Adrenal gland (tissue), 12 donors: Measurements from ENCODE around the gene DLGAP1. TPM values are rescaled to one million over a fixed set of nuclear protein-coding genes. Genes with fewer than 3 reads are reported as not detected.

ENCODE experiments used
- DNase-seq, 7 donors: peaks; one replicate each; pipeline ENCODE4 v3.0.0-alpha.2; 2019 to 2020
- H3K27ac ChIP-seq, 5 donors: fragments of 200-600 bp; sonication (generic) in 4 of 5; 1 replicate in 3 of 5; 2 replicates in 2 of 5; pipeline versions ENCODE4 v1.5.1 to v1.8.0; 2016 to 2020; ENCODE audit warnings: mild to moderate bottlenecking in 1 of 5
- H3K27me3 ChIP-seq: fragments of 200-600 bp; 2 replicates; pipeline ENCODE4 v1.8.0; 2021
- H3K36me3 ChIP-seq, 2 donors: fragments of 200-600 bp; replicated peaks in 1 of 2; 1 replicate in 1 of 2; 2 replicates in 1 of 2; pipeline versions ENCODE4 v1.5.1 to v1.8.0; 2018 to 2022
- H3K4me1 ChIP-seq, 2 donors: fragments of 200-600 bp; replicated peaks in 1 of 2; 1 replicate in 1 of 2; 2 replicates in 1 of 2; pipeline versions ENCODE4 v1.5.1 to v1.8.0; 2018 to 2021
- H3K4me3 ChIP-seq, 4 donors: fragments of 200-600 bp; sonication (generic) in 3 of 4; one replicate each; pipeline ENCODE4 v1.5.1; 2016 to 2018
- H3K9me3 ChIP-seq, 3 donors: fragments of 200-600 bp; sonication (generic) in 1 of 3; replicated peaks in 1 of 3; 1 replicate in 2 of 3; 2 replicates in 1 of 3; pipeline versions ENCODE4 v1.5.1 to v1.8.0; 2016 to 2021
- CTCF ChIP-seq, 6 experiments: fragments of 450-650 bp in 4 of 6; fragments of 200-600 bp in 2 of 6; sonication (generic) in 1 of 6; IDR thresholded peaks; 1 replicate in 5 of 6; 2 replicates in 1 of 6; pipeline versions ENCODE4 v1.5.1 to v1.8.0; 2016 to 2021; ENCODE audit warnings: antibody characterized with exemption in 6 of 6, mild to moderate bottlenecking in 2 of 6, moderate library complexity in 1 of 6
- POLR2A ChIP-seq, 2 donors: fragments of 450-650 bp; IDR thresholded peaks; one replicate each; pipeline ENCODE4 v1.6.1; 2017; ENCODE audit warnings: antibody characterized with exemption in 2 of 2, mild to moderate bottlenecking in 2 of 2, moderate library complexity in 1 of 2
- WGBS, 4 donors: extraction: QIAGEN DNeasy Blood & Tissue Kit in 2 of 4; methylation state at CpG; one replicate each; pipeline versions ENCODE4 v1.1.5 to v1.1.7; 2013 to 2017; 5-methylcytosine and 5-hydroxymethylcytosine counted together
- intact Hi-C, 2 donors: fragments of 100-400 bp; cut with DNase I; formaldehyde crosslinking; loops; one replicate each; pipeline versions ENCODE4 v1.14.1 to v1.15.0; 2022 to 2023
- polyA plus RNA-seq, 3 donors: library from polyadenylated mRNA; stranded (reverse); fragments of 200-250 nt in 2 of 3; fragments of 350-450 nt in 1 of 3; fragmentation: Illumina TruSeq in 1 of 3; extraction: RNeasy Lipid Tissue Mini Kit (QIAGEN cat#74804) in 1 of 3; gene quantifications; one replicate each; pipeline ENCODE4 v1.2.3, GENCODE V29; 2013 to 2014
- total RNA-seq, 9 donors: library from RNA; depleted of rRNA in 4 of 9; stranded (reverse); fragments of >200 nt in 4 of 9; fragments of 120-200 nt in 1 of 9; fragmentation: NEBNext Ultra II Directional in 1 of 9; extraction: Animal tissue kit (Norgen Biotek cat#: 25700) in 1 of 9; gene quantifications; one replicate each; pipeline versions ENCODE4 v1.1.0 to v1.2.4, GENCODE V29; 2013 to 2023
- donor health status: healthy with polysubstance abuse.
- donor health status: Bipolar disorder and iron deficiency.
- donor health status: DM: yes; HTN: yes; CAD: no.
- donor health status: DM: no; HTN: no; CAD: no.
- donor health status: DM: no; HTN: no; CAD: no.
- donor health status: DM: yes; HTN: yes; CAD: no.

Gene DLGAP1
- total and polyA plus RNA-seq, 12 donors, result 1.7 to 30.9 (median 12.9) TPM

GRCh38 chr18:3578621-3579020 lies 876.5 kb downstream of the DLGAP1 start:
- no peak for TF ChIP-seq POLR2A (IDR thresholded peaks at IDR 0.05)
- Histone ChIP-seq H3K27me3 (no peaks in the 10 kb centered on the region), H3K9me3 (no peaks in the 10 kb centered on the region), H3K4me3 (no peak overlapping the region), H3K36me3 (no peaks in the 10 kb centered on the region), H3K27ac (no peak overlapping the region), H3K4me1 (peaks cover 1 to 4% of the 10 kb centered on the region in 2 donors)
- DNase-seq, result no peak
- 73 to 91% (median 85%) methylated on average over 4 of the region's 4 CpGs for WGBS, 4 donors
- intact Hi-C loops, result no loop called here

- no peak for DNase-seq
- TF ChIP-seq CTCF (IDR thresholded peaks at IDR 0.05) (no peak), POLR2A (IDR thresholded peaks at IDR 0.05) (no peak)
- WGBS, 4 donors, result 91 to 94% (median 92%) methylated on average over 4 of the region's 4 CpGs
- H3K9me3 ChIP-seq, result no peaks in the 10 kb centered on the region
- intact Hi-C loops, result no loop called here
- H3K27me3 ChIP-seq, result no peaks in the 10 kb centered on the region
- H3K4me1 ChIP-seq, result no peaks in the 10 kb centered on the region
- H3K4me3 ChIP-seq, result no peak overlapping the region
- H3K36me3 ChIP-seq, result no peaks in the 10 kb centered on the region
- H3K27ac ChIP-seq, result no peak overlapping the region
Observed at GRCh38 chr18:3577281-3577855, 877.7 kb downstream of the DLGAP1 start.

- intact Hi-C loops, result no loop called here
- TF ChIP-seq CTCF (IDR thresholded peaks at IDR 0.05) (no peak), POLR2A (IDR thresholded peaks at IDR 0.05) (no peak)
- no peak for DNase-seq
- no peaks in the 10 kb centered on the region for H3K4me1 ChIP-seq
- no peaks in the 10 kb centered on the region for H3K36me3 ChIP-seq
- no peak overlapping the region for H3K27ac ChIP-seq
- H3K9me3 ChIP-seq, result no peaks in the 10 kb centered on the region
- WGBS, 4 donors, result 83 to 87% (median 85%) methylated on average over 1 of the region's 1 CpG
- H3K27me3 ChIP-seq, result no peaks in the 10 kb centered on the region
- no peak overlapping the region for H3K4me3 ChIP-seq
Observed at GRCh38 chr18:3572761-3573160, 882.3 kb downstream of the DLGAP1 start.

DNA sequence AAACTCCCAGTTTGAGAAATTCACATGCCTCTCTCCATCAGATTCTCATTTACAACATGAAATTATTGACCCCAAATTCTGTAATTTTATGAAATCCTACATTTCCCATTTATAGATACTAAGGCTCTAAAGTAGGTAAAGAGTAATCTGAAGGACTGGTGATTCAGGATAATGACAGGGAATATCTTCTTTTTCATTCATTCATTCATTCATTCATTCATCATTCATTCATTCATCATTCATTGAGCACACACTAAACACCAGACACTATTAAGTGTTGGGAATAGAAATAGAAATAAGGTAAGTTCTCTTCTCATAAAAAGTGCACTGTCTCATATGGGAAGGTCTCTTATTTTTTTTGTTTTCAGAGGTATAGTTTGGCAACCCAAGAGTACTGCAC lies 888.3 kb downstream of the DLGAP1 start:
- H3K27me3 ChIP-seq, result no peaks in the 10 kb centered on the region
- no peak overlapping the region for H3K27ac ChIP-seq
- H3K9me3 ChIP-seq, result no peaks in the 10 kb centered on the region
- H3K4me3 ChIP-seq, result no peak overlapping the region
- no peak for DNase-seq
- intact Hi-C loops, result no loop called here
- H3K36me3 ChIP-seq, result no peaks in the 10 kb centered on the region
- no peaks in the 10 kb centered on the region for H3K4me1 ChIP-seq
- no peak for TF ChIP-seq CTCF (IDR thresholded peaks at IDR 0.05)

- H3K27me3 ChIP-seq, result no peaks in the 10 kb centered on the region
- no peaks in the 10 kb centered on the region for H3K4me1 ChIP-seq
- H3K36me3 ChIP-seq, result no peaks in the 10 kb centered on the region
- H3K27ac ChIP-seq, result no peak overlapping the region
- no peaks in the 10 kb centered on the region for H3K9me3 ChIP-seq
- no peak for DNase-seq
- intact Hi-C loops, result no loop called here
- H3K4me3 ChIP-seq, result no peak overlapping the region
- TF ChIP-seq POLR2A (IDR thresholded peaks at IDR 0.05) (no peak), CTCF (IDR thresholded peaks at IDR 0.05) (no peak)
- 72 to 94% (median 83%) methylated on average over 3 of the region's 3 CpGs for WGBS, 4 donors
Observed at GRCh38 chr18:3560755-3561154, 894.4 kb downstream of the DLGAP1 start.
